Psoas muscle (tissue), 8 donors: ENCODE data around the gene ASTN1. TPM values are rescaled to one million over a fixed set of nuclear protein-coding genes. Genes with fewer than 3 reads are reported as not detected.

Source experiments
- ATAC-seq, 4 donors: fragments of 200-7000 bp; cut with Tn5 transposase; one replicate each; pipeline ENCODE4 v1.9.1; 2020; ENCODE audit warnings: moderate library complexity in 3 of 4, mild to moderate bottlenecking in 2 of 4
- DNase-seq, 2 donors: peaks; one replicate each; pipeline ENCODE4 v3.0.0-alpha.2; 2020
- H3K27ac ChIP-seq: fragments of 200-600 bp; one replicate; pipeline ENCODE4 v1.8.0; 2022
- H3K27me3 ChIP-seq, 3 donors: fragments of 200-600 bp in 1 of 3; one replicate each; pipeline versions ENCODE4 v1.6.1 to v1.8.0; 2013 to 2022; ENCODE audit warnings: low read length in 2 of 3, mild to moderate bottlenecking in 2 of 3, moderate library complexity in 1 of 3; ENCODE audit not compliant: insufficient read depth in 3 of 3
- H3K36me3 ChIP-seq, 2 donors: fragments of 200-600 bp in 1 of 2; one replicate each; pipeline versions ENCODE4 v1.6.1 to v1.8.0; 2013 to 2022; ENCODE audit warnings: low read depth in 1 of 2, mild to moderate bottlenecking in 1 of 2, moderate library complexity in 1 of 2; ENCODE audit not compliant: insufficient read depth in 1 of 2
- H3K4me1 ChIP-seq: fragments of 200-600 bp; one replicate; pipeline ENCODE4 v1.8.0; 2022
- H3K4me3 ChIP-seq: fragments of 200-600 bp; one replicate; pipeline ENCODE4 v1.8.0; 2022; ENCODE audit warnings: mild to moderate bottlenecking
- H3K9me3 ChIP-seq: fragments of 200-600 bp; one replicate; pipeline ENCODE4 v1.8.0; 2022
- WGBS, 3 donors: extraction: QIAGEN DNeasy Blood & Tissue Kit; methylation state at CpG; one replicate each; pipeline versions ENCODE4 v1.1.6 to v1.1.7; 2013; 5-methylcytosine and 5-hydroxymethylcytosine counted together
- intact Hi-C, 2 donors: fragments of 100-400 bp; cut with DNase I; formaldehyde crosslinking; loops; one replicate each; pipeline versions ENCODE4 v1.11.0 to v1.14.2; 2022
- polyA plus RNA-seq, 3 donors: library from polyadenylated mRNA; stranded (reverse); fragments of 200-250 nt; gene quantifications; one replicate each; pipeline ENCODE4 v1.2.3, GENCODE V29; 2013
- total RNA-seq, 4 donors: library from RNA; stranded (reverse); fragmentation: NEBNext Ultra II Directional in 2 of 4; extraction: Animal tissue kit (Norgen Biotek cat#: 25700) in 2 of 4; gene quantifications; one replicate each; pipeline versions ENCODE4 v1.2.1 to v1.2.4, GENCODE V29; 2021 to 2023
- TF ChIP-seq, protein P1 (sequence below): fragments of 200-600 bp; IDR thresholded peaks from one replicate; pipeline ENCODE4 v1.8.0; 2022; ENCODE audit warnings: antibody characterized with exemption
- donor health status: healthy with polysubstance abuse.
- donor health status: DM: no; HTN: no; CAD: no; lungs with moderate emphysema.
- donor health status: Bipolar disorder and iron deficiency.
- donor health status: healthy.
- donor health status: DM: yes; HTN: yes; CAD: no.
- donor health status: DM: no; HTN: no; CAD: no.
- donor health status: DM: no; HTN: no; CAD: no.
- donor health status: DM: yes; HTN: yes; CAD: no.

The ASTN1 gene
- total and polyA plus RNA-seq, 7 donors, result 0.03 to 0.51 (median 0.11) TPM; not detected in 1

GRCh38 chr1:176877557-176877956 is 287.0 kb downstream of the ASTN1 start:
- H3K27ac ChIP-seq, result no peak overlapping the region
- DNase-seq (no peak), ATAC-seq (no peak)
- no peaks in the 10 kb centered on the region for H3K27me3 ChIP-seq
- WGBS, 3 donors, result 72 to 86% (median 73%) methylated on average over 3 of the region's 3 CpGs
- H3K9me3 ChIP-seq, result no peaks in the 10 kb centered on the region
- H3K4me3 ChIP-seq, result no peak overlapping the region
- TF ChIP-seq, protein P1, sequence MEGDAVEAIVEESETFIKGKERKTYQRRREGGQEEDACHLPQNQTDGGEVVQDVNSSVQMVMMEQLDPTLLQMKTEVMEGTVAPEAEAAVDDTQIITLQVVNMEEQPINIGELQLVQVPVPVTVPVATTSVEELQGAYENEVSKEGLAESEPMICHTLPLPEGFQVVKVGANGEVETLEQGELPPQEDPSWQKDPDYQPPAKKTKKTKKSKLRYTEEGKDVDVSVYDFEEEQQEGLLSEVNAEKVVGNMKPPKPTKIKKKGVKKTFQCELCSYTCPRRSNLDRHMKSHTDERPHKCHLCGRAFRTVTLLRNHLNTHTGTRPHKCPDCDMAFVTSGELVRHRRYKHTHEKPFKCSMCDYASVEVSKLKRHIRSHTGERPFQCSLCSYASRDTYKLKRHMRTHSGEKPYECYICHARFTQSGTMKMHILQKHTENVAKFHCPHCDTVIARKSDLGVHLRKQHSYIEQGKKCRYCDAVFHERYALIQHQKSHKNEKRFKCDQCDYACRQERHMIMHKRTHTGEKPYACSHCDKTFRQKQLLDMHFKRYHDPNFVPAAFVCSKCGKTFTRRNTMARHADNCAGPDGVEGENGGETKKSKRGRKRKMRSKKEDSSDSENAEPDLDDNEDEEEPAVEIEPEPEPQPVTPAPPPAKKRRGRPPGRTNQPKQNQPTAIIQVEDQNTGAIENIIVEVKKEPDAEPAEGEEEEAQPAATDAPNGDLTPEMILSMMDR, result no peak
- intact Hi-C loops, result no loop called here
- H3K4me1 ChIP-seq, result no peaks in the 10 kb centered on the region
- no peaks in the 10 kb centered on the region for H3K36me3 ChIP-seq

GRCh38 chr1:176876966-176877515 is 287.5 kb downstream of the ASTN1 start:
- DNase-seq (no peak), ATAC-seq (no peak)
- 83 to 96% (median 86%) methylated on average over 4 of the region's 4 CpGs for WGBS, 3 donors
- Histone ChIP-seq H3K36me3 (no peaks in the 10 kb centered on the region), H3K27ac (no peak overlapping the region), H3K4me1 (no peaks in the 10 kb centered on the region), H3K9me3 (no peaks in the 10 kb centered on the region), H3K4me3 (no peak overlapping the region), H3K27me3 (no peaks in the 10 kb centered on the region)
- TF ChIP-seq, protein P1, result no peak
- intact Hi-C loops, result no loop called here

- Histone ChIP-seq H3K4me3 (no peak overlapping the region), H3K27ac (no peak overlapping the region), H3K9me3 (no peaks in the 10 kb centered on the region), H3K36me3 (no peaks in the 10 kb centered on the region), H3K27me3 (no peaks in the 10 kb centered on the region), H3K4me1 (no peaks in the 10 kb centered on the region)
- ATAC-seq (no peak), DNase-seq (no peak)
- intact Hi-C loops, result no loop called here
- WGBS, 3 donors, result 75 to 79% (median 78%) methylated on average over 4 of the region's 4 CpGs
- TF ChIP-seq, protein P1, result no peak
Measured at GRCh38 chr1:176869577-176869976, 294.9 kb downstream of the ASTN1 start.

GRCh38 chr1:176866011-176866714 is 298.3 kb downstream of the ASTN1 start:
- intact Hi-C loops, result no loop called here
- 71 to 82% (median 79%) methylated on average over 1 of the region's 1 CpG for WGBS, 3 donors
- Histone ChIP-seq H3K27ac (no peak overlapping the region), H3K4me1 (no peaks in the 10 kb centered on the region), H3K4me3 (no peak overlapping the region), H3K9me3 (no peaks in the 10 kb centered on the region), H3K36me3 (no peaks in the 10 kb centered on the region), H3K27me3 (no peaks in the 10 kb centered on the region)
- DNase-seq, result no peak
- TF ChIP-seq, protein P1, result no peak
- no peak for ATAC-seq
